Measurements from ENCODE around the gene HEXB. TPM values are rescaled to one million over a fixed set of nuclear protein-coding genes. Genes with fewer than 3 reads are reported as not detected.

The HEXB gene
- total and polyA plus RNA-seq, 2 of the 13 experiments (the other 11 are each of a cell fraction or from before 2014, with no cell fraction given) = 100 to 104 TPM

DNA sequence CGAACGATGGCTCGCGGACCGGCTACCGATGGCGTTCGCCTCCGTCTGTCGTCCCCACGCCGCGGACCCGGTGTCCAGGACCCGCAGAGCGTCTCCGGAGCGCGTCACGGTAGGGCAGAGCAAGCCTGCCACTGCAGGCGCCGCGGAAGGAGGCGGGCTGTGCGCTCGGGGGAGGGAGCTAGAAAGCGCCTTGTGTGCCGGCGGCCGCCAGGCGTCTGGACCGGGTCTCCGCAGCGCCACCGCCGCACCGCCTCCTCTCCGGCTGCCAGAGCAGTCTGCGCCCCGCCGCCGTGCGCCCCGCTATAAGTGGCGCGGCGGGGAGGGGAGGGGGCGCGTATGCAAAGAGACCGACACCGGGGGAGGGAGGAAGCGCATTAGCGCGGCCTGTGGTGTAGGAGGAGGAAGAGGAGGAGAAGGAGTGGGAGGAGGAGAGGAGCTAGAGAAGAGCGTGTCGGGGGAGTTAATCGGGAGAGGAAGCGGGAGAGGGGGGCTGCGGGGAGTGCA is 44.5 kb upstream of the HEXB start, which contains the start of gene ENC1 (continued):
- TF ChIP-seq SKIL (CRISPR knock-in tag; IDR thresholded peaks at IDR 0.05; ENCODE audit: borderline replicate concordance) = peak; percentile 87
- no peak for TF ChIP-seq TOPORS (CRISPR knock-in tag; IDR thresholded peaks at IDR 0.05)
- TF ChIP-seq ZNF703 (CRISPR knock-in tag; IDR thresholded peaks at IDR 0.05; ENCODE audit: borderline replicate concordance) = no peak
- no peak for TF ChIP-seq ZNF24 (IDR thresholded peaks at IDR 0.05)
- TF ChIP-seq FOXK2 (IDR thresholded peaks at IDR 0.05) = no peak
- TF ChIP-seq TGIF2 (CRISPR knock-in tag; IDR thresholded peaks at IDR 0.05) = peak; percentile 58; the same call in 1 of the 2 replicates
- no peak for TF ChIP-seq FIP1L1 (IDR thresholded peaks at IDR 0.05; ENCODE audit: borderline replicate concordance, insufficient read depth, low read depth, low read length)
- no peak for TF ChIP-seq KLF13 (CRISPR knock-in tag; IDR thresholded peaks at IDR 0.05)
- TF ChIP-seq, protein P1, sequence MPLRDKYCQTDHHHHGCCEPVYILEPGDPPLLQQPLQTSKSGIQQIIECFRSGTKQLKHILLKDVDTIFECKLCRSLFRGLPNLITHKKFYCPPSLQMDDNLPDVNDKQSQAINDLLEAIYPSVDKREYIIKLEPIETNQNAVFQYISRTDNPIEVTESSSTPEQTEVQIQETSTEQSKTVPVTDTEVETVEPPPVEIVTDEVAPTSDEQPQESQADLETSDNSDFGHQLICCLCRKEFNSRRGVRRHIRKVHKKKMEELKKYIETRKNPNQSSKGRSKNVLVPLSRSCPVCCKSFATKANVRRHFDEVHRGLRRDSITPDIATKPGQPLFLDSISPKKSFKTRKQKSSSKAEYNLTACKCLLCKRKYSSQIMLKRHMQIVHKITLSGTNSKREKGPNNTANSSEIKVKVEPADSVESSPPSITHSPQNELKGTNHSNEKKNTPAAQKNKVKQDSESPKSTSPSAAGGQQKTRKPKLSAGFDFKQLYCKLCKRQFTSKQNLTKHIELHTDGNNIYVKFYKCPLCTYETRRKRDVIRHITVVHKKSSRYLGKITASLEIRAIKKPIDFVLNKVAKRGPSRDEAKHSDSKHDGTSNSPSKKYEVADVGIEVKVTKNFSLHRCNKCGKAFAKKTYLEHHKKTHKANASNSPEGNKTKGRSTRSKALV (CRISPR knock-in tag; IDR thresholded peaks at IDR 0.05) = peak; percentile 90
- TF ChIP-seq ZBTB34 (CRISPR knock-in tag; IDR thresholded peaks at IDR 0.05) = 0 out of 2 replicates have a peak, but pooled peaks have one; percentile 15
- peak; percentile 80 for TF ChIP-seq RAD21 (CRISPR knock-in tag; IDR thresholded peaks at IDR 0.05)
- TF ChIP-seq ZNF672 (CRISPR knock-in tag; IDR thresholded peaks at IDR 0.05) = 0 out of 2 replicates have a peak, but pooled peaks have one; percentile 58
- TF ChIP-seq, protein P2, sequence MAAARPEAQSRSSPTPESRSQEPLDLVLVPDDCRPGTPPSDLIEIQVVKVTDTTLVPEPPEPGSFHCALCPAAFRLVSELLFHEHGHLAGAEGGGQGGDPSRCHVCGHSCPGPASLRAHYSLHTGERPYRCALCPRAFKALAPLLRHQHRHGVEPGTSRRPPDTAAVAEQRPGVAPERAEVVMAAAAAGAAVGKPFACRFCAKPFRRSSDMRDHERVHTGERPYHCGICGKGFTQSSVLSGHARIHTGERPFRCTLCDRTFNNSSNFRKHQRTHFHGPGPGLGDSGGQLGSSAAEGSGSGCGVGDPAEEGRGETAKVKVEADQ (CRISPR knock-in tag; IDR thresholded peaks at IDR 0.05; ENCODE audit: borderline replicate concordance) = peak; percentile 93
- peak; percentile 97 for TF ChIP-seq MED8 (CRISPR knock-in tag; IDR thresholded peaks at IDR 0.05; ENCODE audit: insufficient replicate concordance)
- TF ChIP-seq ZNF776 (CRISPR knock-in tag; IDR thresholded peaks at IDR 0.05) = peak; percentile 79
- TF ChIP-seq, protein P3, sequence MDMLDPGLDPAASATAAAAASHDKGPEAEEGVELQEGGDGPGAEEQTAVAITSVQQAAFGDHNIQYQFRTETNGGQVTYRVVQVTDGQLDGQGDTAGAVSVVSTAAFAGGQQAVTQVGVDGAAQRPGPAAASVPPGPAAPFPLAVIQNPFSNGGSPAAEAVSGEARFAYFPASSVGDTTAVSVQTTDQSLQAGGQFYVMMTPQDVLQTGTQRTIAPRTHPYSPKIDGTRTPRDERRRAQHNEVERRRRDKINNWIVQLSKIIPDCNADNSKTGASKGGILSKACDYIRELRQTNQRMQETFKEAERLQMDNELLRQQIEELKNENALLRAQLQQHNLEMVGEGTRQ (IDR thresholded peaks at IDR 0.05; ENCODE audit: low read depth, low read length) = no peak
- TF ChIP-seq, protein P3 (CRISPR knock-in tag; IDR thresholded peaks at IDR 0.05; ENCODE audit: borderline replicate concordance) = no peak
- peak; percentile 97 for TF ChIP-seq UBTF (CRISPR knock-in tag; IDR thresholded peaks at IDR 0.05)
- TF ChIP-seq ONECUT2 (CRISPR knock-in tag; IDR thresholded peaks at IDR 0.05) = no peak

All from HepG2 (cell line).